IPS-11a (cell line): ENCODE results near the gene ATXN1.
"Not testable (repeated sequence)": the region's sequence is repeated elsewhere in the genome, so short reads cannot be mapped to it uniquely, and the experiment has no call there.

Experiments used
- H3K4me3 ChIP-seq: one replicate; pipeline ENCODE4 v1.5.1; 2013; ENCODE audit warnings: low read depth, low read length, control low read depth

ATXN1 gene

GRCh38 chr6:16624636-16625290 is 136.5 kb downstream of the ATXN1 start:
- no peak overlapping the region for H3K4me3 ChIP-seq

- H3K4me3 ChIP-seq, result no peak overlapping the region
Measured at GRCh38 chr6:16623731-16624130, 137.5 kb downstream of the ATXN1 start.

- no peak overlapping the region for H3K4me3 ChIP-seq
Measured at GRCh38 chr6:16623029-16623653, 138.1 kb downstream of the ATXN1 start.

- H3K4me3 ChIP-seq, result no peak overlapping the region
Measured at GRCh38 chr6:16622193-16622592, 139.1 kb downstream of the ATXN1 start.

- H3K4me3 ChIP-seq, result no peak overlapping the region
Measured at GRCh38 chr6:16621002-16621401, 140.3 kb downstream of the ATXN1 start.

GRCh38 chr6:16619777-16620176 is 141.5 kb downstream of the ATXN1 start:
- H3K4me3 ChIP-seq, result no peak overlapping the region

- H3K4me3 ChIP-seq, result no peak overlapping the region
Measured at GRCh38 chr6:16618962-16619361, 142.3 kb downstream of the ATXN1 start.

GRCh38 chr6:16615215-16615614 is 146.0 kb downstream of the ATXN1 start:
- not testable (repeated sequence) for H3K4me3 ChIP-seq

- not testable (repeated sequence) for H3K4me3 ChIP-seq
Measured at GRCh38 chr6:16614143-16614542, 147.1 kb downstream of the ATXN1 start.

- not testable (repeated sequence) for H3K4me3 ChIP-seq
Measured at GRCh38 chr6:16613504-16613903, 147.8 kb downstream of the ATXN1 start.

GRCh38 chr6:16608444-16608843 is 152.8 kb downstream of the ATXN1 start:
- no peak overlapping the region for H3K4me3 ChIP-seq

- no peak overlapping the region for H3K4me3 ChIP-seq
Measured at GRCh38 chr6:16602035-16602434, 159.2 kb downstream of the ATXN1 start.

- no peak overlapping the region for H3K4me3 ChIP-seq
Measured at GRCh38 chr6:16600701-16601100, 160.6 kb downstream of the ATXN1 start.

- no peak overlapping the region for H3K4me3 ChIP-seq
Measured at GRCh38 chr6:16600026-16600425, 161.2 kb downstream of the ATXN1 start.

GRCh38 chr6:16596616-16597331 is 164.5 kb downstream of the ATXN1 start:
- H3K4me3 ChIP-seq, result no peak overlapping the region

- no peak overlapping the region for H3K4me3 ChIP-seq
Measured at GRCh38 chr6:16595514-16596120, 165.6 kb downstream of the ATXN1 start.

- no peak overlapping the region for H3K4me3 ChIP-seq
Measured at GRCh38 chr6:16594849-16595248, 166.4 kb downstream of the ATXN1 start.

GRCh38 chr6:16592223-16592911 is 168.9 kb downstream of the ATXN1 start:
- H3K4me3 ChIP-seq, result no peak overlapping the region

GRCh38 chr6:16591396-16592222 is 169.7 kb downstream of the ATXN1 start:
- no peak overlapping the region for H3K4me3 ChIP-seq

GRCh38 chr6:16585805-16586204 is 175.5 kb downstream of the ATXN1 start:
- no peak overlapping the region for H3K4me3 ChIP-seq
